ENCODE measurements around the gene ACE.

Gene ACE

DNA sequence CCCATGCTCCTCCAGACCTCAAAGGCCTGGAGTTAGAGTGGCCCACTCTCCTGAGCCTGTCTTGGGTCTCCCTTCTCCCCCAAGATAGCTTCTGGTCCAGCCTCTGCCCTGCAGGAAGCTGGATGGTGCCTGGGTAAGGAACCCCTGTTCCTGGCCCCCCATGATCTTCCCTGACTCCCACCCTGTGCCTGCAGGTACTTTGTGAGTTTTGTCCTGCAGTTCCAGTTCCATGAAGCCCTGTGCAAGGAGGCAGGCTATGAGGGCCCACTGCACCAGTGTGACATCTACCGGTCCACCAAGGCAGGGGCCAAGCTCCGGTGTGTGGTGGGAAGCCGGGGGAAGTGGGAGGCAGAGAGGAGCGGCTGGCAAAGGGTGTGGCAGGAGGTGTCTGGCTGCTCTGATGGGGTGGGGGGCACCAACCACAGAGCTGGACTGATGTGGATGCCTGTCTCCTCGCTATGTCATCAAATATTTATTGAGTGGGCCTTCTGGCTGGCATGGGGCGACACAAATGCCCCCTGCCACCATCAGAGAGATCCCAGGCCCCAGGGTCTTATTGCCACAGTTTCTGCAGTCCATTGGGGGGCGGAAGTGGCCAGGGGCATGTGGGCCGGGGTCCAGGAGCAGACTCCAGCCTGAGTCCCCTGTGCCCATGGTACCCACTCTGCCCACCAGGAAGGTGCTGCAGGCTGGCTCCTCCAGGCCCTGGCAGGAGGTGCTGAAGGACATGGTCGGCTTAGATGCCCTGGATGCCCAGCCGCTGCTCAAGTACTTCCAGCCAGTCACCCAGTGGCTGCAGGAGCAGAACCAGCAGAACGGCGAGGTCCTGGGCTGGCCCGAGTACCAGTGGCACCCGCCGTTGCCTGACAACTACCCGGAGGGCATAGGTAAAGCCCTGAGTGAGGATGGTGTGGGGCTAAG lies 7.1 kb downstream of the ACE start:
- Mint-ChIP-seq H3K9me3 (no peaks in the 10 kb centered on the region), H3K4me3 (no peak overlapping the region), H3K4me1 (ENCODE audit: low read depth) (no peaks in the 10 kb centered on the region), H3K36me3 (ENCODE audit: low read depth) (no peaks in the 10 kb centered on the region), H3K27ac (no peak overlapping the region), H3K27me3 (ENCODE audit: low read depth) (peaks cover 2% of the 10 kb centered on the region)
- no peak for DNase-seq (ENCODE audit: low spot score)

DNA sequence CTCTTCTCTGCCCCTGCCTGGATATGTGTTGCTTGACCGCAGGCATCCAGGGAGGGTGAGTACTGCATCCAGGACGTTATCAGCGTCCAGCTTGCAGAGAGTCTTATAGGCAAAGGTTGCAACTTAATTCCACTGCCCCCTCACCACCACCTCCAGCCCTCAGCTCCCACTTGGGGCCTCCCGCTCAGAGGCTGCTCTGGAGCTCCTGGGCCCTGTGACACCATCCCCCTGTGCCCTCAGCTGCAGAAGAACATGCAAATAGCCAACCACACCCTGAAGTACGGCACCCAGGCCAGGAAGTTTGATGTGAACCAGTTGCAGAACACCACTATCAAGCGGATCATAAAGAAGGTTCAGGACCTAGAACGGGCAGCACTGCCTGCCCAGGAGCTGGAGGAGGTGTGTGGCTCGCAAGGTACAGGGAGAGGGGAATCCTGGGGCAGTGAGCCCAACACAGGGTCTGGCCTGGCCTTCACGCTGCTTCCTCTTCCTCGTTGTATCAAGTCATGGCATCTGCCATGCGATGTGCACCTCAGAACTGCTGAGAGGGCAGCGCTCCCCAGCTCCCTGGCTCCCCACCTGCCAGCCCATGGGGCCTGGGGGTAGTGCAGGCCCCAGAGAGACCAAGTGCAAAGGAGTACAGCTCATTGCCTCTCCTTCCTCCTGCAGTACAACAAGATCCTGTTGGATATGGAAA lies 9.6 kb downstream of the ACE start:
- H3K9me3 Mint-ChIP-seq, result no peaks in the 10 kb centered on the region
- H3K36me3 Mint-ChIP-seq (ENCODE audit: low read depth), result no peaks in the 10 kb centered on the region
- no peak overlapping the region for H3K4me3 Mint-ChIP-seq
- no peaks in the 10 kb centered on the region for H3K4me1 Mint-ChIP-seq (ENCODE audit: low read depth)
- H3K27me3 Mint-ChIP-seq (ENCODE audit: low read depth), result no peaks in the 10 kb centered on the region
- DNase-seq (ENCODE audit: low spot score), result no peak
- no peak overlapping the region for H3K27ac Mint-ChIP-seq

DNA sequence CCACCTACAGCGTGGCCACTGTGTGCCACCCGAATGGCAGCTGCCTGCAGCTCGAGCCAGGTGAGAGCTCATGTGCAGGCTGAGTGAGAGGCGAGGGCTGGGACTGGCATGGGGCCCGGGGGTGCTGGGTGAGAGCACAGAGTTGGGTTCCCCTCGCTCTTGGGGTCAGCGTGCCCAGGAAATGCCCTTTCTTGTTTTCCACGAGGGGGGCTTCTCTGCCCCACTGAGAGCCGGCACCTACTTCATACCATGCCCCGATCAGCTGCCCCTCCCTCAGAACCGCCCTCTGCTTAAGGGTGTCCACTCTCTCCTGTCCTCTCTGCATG lies 10.1 kb downstream of the ACE start:
- Mint-ChIP-seq H3K4me3 (no peak overlapping the region), H3K4me1 (ENCODE audit: low read depth) (no peaks in the 10 kb centered on the region), H3K9me3 (no peaks in the 10 kb centered on the region), H3K27ac (no peak overlapping the region), H3K36me3 (ENCODE audit: low read depth) (no peaks in the 10 kb centered on the region), H3K27me3 (ENCODE audit: low read depth) (no peaks in the 10 kb centered on the region)
- DNase-seq (ENCODE audit: low spot score), result no peak

DNA sequence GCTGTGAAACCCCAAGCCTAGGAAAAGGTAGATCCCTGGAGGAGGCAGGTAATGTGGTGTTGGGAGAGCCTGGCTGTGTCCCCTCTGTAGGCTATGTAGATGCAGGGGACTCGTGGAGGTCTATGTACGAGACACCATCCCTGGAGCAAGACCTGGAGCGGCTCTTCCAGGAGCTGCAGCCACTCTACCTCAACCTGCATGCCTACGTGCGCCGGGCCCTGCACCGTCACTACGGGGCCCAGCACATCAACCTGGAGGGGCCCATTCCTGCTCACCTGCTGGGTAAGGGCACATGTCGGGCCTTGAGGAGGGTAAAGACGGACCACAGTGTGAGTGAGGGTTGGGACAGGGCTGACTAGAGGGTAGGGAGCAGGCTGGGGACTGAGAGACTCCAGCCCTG lies 12.0 kb downstream of the ACE start:
- Mint-ChIP-seq H3K36me3 (ENCODE audit: low read depth) (no peaks in the 10 kb centered on the region), H3K9me3 (no peaks in the 10 kb centered on the region), H3K4me1 (ENCODE audit: low read depth) (no peaks in the 10 kb centered on the region), H3K27ac (no peak overlapping the region), H3K4me3 (no peak overlapping the region), H3K27me3 (ENCODE audit: low read depth) (no peaks in the 10 kb centered on the region)
- DNase-seq (ENCODE audit: low spot score), result no peak

DNA sequence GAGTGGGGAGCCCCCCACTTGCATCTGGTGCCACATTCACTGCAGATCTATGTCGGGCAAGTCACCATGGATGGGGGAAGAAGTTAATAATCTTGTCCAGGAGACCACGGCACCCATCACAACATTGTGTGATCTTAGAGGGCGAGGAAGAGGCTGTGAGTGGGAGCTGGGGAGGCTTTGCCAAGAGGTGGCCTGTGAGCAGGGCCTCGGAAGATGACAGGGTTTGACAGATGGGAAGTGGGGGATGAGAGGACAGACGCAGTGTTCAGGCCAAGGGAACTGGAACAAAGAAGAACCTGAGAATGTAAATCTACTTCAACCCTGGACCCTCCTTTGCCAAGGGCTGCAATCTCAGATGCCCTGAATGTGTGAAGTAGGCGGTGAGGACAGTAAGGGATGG lies 12.4 kb downstream of the ACE start:
- Mint-ChIP-seq H3K27ac (no peak overlapping the region), H3K4me1 (ENCODE audit: low read depth) (no peaks in the 10 kb centered on the region)

DNA sequence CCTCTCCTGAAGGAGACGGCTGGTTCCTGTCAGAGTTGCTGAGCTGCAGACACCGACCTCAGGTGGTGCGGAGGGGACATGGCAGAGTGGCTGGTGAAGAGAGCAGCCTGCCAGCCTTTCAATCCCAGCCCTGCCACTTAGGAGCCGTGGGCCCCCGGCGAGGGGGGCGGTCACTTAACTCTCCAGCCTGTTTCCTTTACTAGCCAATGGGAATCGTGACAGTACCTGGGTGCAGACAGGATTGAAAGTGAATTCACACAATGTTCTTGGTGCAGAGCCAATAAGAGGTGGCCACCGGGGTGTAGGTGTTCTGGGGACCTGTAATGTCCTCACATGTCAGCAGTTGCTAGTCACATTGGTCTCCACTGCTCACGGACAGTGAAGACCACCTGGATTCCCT lies 13.5 kb downstream of the ACE start:
- Mint-ChIP-seq H3K4me3 (no peak overlapping the region), H3K27me3 (ENCODE audit: low read depth) (no peaks in the 10 kb centered on the region), H3K4me1 (ENCODE audit: low read depth) (no peaks in the 10 kb centered on the region), H3K9me3 (no peaks in the 10 kb centered on the region), H3K27ac (no peak overlapping the region), H3K36me3 (ENCODE audit: low read depth) (no peaks in the 10 kb centered on the region)
- no peak for DNase-seq (ENCODE audit: low spot score)

More for the DNA sequence above, 12.4 kb downstream of the ACE start:
- DNase-seq (ENCODE audit: low spot score), result no peak
- Mint-ChIP-seq H3K9me3 (no peaks in the 10 kb centered on the region), H3K4me3 (no peak overlapping the region), H3K27me3 (ENCODE audit: low read depth) (no peaks in the 10 kb centered on the region), H3K36me3 (ENCODE audit: low read depth) (no peaks in the 10 kb centered on the region)

DNA sequence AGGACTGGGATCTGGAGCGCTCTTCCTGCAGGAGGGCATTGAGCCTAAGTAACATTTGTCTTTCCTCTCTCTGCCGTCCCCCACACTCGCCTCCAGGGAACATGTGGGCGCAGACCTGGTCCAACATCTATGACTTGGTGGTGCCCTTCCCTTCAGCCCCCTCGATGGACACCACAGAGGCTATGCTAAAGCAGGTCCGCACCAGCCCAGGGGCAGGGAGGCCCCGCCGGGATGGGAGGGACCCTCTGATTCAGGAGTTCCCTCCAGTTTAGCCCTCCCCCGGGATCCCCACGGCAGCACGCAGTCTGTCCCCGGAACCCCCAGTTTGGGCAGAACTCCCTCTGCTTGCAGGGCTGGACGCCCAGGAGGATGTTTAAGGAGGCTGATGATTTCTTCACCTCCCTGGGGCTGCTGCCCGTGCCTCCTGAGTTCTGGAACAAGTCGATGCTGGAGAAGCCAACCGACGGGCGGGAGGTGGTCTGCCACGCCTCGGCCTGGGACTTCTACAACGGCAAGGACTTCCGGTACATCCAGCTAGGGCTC lies 14.1 kb downstream of the ACE start:
- Mint-ChIP-seq H3K27ac (no peak overlapping the region), H3K4me3 (no peak overlapping the region), H3K27me3 (ENCODE audit: low read depth) (no peaks in the 10 kb centered on the region), H3K36me3 (ENCODE audit: low read depth) (no peaks in the 10 kb centered on the region), H3K9me3 (no peaks in the 10 kb centered on the region), H3K4me1 (ENCODE audit: low read depth) (no peaks in the 10 kb centered on the region)
- DNase-seq (ENCODE audit: low spot score), result no peak

DNA sequence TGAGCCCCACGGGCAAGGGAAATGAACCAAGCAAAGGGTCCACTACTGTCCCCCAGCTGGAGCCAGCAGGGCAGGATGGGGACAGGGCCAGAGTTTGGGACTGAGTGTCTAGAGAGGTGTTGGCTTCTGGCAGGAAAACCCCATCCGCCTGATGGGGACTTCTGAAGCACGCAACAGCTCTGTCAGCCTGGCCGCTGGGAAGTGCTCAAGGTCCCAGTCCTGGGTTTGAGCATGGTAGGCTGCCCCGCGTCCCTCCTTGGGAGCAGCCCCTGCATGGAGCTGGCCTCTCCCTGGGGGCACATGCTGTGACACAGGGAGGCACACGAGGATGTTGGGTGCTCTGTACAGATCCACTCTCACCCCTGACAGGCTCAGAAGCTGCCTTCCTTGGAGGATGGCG lies 14.6 kb downstream of the ACE start:
- H3K36me3 Mint-ChIP-seq (ENCODE audit: low read depth), result no peaks in the 10 kb centered on the region
- no peak for DNase-seq (ENCODE audit: low spot score)
- no peaks in the 10 kb centered on the region for H3K4me1 Mint-ChIP-seq (ENCODE audit: low read depth)
- no peak overlapping the region for H3K27ac Mint-ChIP-seq
- H3K9me3 Mint-ChIP-seq, result no peaks in the 10 kb centered on the region
- no peaks in the 10 kb centered on the region for H3K27me3 Mint-ChIP-seq (ENCODE audit: low read depth)
- no peak overlapping the region for H3K4me3 Mint-ChIP-seq

DNA sequence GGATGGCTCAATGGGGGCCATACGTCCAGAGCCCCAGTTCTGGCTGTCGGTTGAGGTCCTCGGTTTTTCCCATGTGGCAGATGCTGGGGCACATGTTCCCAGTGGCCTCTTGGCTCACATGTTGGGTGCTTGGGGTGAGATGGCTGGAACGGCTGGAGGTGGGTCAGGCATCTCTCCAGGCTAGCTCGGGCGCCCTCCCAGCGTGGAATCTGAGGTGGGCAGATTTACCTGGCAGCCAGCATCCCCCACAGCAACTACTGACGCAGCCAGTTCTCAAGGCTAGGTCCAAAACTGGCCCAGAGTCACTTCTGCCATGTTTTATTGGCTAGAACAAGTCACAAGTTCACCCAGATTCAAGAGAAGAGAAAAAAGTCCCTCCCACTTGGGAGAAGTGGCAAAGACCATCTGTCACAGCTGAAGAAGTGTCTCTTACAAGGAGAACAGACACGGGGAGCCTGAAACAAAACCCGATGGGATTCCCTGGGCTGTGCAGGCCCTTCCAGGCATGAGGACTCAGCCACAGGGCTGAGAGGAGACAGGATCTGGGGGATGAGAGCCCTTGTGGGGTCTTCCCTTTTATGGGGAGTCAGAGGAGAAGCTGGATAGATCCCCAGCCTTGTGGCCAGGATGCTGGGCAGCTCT lies 15.2 kb downstream of the ACE start:
- no peak overlapping the region for H3K4me3 Mint-ChIP-seq
- no peaks in the 10 kb centered on the region for H3K36me3 Mint-ChIP-seq (ENCODE audit: low read depth)
- no peak overlapping the region for H3K27ac Mint-ChIP-seq
- no peaks in the 10 kb centered on the region for H3K9me3 Mint-ChIP-seq
- DNase-seq (ENCODE audit: low spot score), result no peak
- no peaks in the 10 kb centered on the region for H3K4me1 Mint-ChIP-seq (ENCODE audit: low read depth)
- H3K27me3 Mint-ChIP-seq (ENCODE audit: low read depth), result no peaks in the 10 kb centered on the region

DNA sequence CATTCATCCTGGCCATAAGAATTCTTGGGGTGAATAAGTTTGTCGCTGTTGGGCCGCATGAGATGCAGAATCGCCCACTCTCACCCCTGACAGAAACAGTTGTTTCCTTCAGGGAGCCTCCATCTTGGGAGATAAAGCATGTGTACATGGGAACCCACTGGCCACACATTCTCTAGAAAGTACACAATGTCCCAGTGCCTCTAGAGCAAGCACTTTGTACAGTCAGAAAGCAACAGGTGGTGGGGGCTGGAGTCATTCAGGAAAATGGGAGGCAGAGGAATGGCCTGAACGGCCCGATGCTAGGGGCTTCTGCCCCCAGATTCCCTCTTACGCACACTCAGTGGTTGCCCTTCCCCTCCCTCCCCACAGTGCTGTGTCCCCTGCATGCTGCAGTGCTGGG lies 16.1 kb downstream of the ACE start:
- H3K27ac Mint-ChIP-seq, result no peak overlapping the region
- H3K36me3 Mint-ChIP-seq (ENCODE audit: low read depth), result no peaks in the 10 kb centered on the region
- H3K4me3 Mint-ChIP-seq, result no peak overlapping the region
- no peaks in the 10 kb centered on the region for H3K9me3 Mint-ChIP-seq
- H3K4me1 Mint-ChIP-seq (ENCODE audit: low read depth), result no peaks in the 10 kb centered on the region
- no peak for DNase-seq (ENCODE audit: low spot score)
- H3K27me3 Mint-ChIP-seq (ENCODE audit: low read depth), result no peaks in the 10 kb centered on the region

DNA sequence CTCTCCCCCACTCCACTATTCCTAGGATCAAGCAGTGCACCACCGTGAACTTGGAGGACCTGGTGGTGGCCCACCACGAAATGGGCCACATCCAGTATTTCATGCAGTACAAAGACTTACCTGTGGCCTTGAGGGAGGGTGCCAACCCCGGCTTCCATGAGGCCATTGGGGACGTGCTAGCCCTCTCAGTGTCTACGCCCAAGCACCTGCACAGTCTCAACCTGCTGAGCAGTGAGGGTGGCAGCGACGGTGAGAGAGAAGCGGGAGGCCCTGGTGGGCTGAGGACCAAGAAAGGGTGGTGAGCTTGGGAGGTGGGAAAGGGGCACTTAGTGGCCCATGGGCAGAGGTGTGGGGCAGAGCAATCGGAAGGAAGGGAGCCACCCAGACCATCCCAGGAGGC lies 16.6 kb downstream of the ACE start:
- DNase-seq (ENCODE audit: low spot score), result no peak
- no peaks in the 10 kb centered on the region for H3K9me3 Mint-ChIP-seq
- no peak overlapping the region for H3K4me3 Mint-ChIP-seq
- no peaks in the 10 kb centered on the region for H3K4me1 Mint-ChIP-seq (ENCODE audit: low read depth)
- H3K27ac Mint-ChIP-seq, result no peak overlapping the region
- H3K27me3 Mint-ChIP-seq (ENCODE audit: low read depth), result no peaks in the 10 kb centered on the region
- H3K36me3 Mint-ChIP-seq (ENCODE audit: low read depth), result no peaks in the 10 kb centered on the region

DNA sequence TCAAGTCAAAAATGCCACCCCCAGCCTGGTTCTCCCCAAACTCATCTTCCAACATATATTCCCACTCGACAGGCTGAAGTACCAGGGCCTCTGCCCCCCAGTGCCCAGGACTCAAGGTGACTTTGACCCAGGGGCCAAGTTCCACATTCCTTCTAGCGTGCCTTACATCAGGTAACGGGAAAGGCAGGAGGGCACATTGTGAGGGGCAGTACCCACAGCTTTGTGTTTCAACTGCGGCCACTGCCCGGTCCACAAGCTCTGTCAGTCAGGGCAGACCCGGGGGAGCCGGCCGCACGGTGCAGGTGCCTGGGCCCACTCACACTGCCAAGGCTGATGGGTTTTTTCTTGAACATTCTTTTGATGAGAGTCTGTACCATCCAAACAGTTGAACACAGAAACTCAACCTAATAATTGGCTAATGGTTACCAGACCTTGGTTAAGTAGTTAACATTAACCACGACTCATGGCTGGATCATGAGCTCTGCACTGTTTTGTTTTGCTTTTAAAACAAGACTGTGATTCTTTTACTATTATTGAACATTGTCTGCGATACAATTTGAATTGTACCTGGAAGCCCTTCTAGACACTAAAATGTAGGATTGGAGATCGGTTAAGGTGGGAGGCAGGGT lies 17.6 kb downstream of the ACE start:
- no peaks in the 10 kb centered on the region for H3K4me1 Mint-ChIP-seq (ENCODE audit: low read depth)
- no peaks in the 10 kb centered on the region for H3K27me3 Mint-ChIP-seq (ENCODE audit: low read depth)
- H3K36me3 Mint-ChIP-seq (ENCODE audit: low read depth), result no peaks in the 10 kb centered on the region
- no peak overlapping the region for H3K27ac Mint-ChIP-seq
- no peaks in the 10 kb centered on the region for H3K9me3 Mint-ChIP-seq
- DNase-seq (ENCODE audit: low spot score), result no peak
- H3K4me3 Mint-ChIP-seq, result no peak overlapping the region

DNA sequence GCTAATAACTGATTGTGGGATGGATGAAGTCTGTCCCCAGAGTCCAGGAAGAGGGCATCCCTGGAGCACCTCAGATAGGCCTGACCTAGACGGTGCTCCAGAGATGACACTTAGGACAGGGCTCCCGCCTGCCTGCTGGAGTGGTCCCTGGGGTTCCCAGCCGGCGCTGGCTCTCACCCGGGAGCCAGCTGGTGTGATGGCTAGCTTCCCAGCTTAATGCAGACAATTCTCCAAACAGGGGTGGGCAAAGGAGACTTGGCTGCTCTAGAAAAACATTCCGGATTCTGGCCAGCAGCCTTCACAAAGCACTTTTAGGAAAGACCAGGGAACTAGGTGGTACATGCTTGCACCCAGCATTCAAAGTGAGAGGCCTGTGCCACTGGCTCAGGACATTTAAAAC lies 18.6 kb downstream of the ACE start:
- no peak overlapping the region for H3K4me3 Mint-ChIP-seq
- H3K36me3 Mint-ChIP-seq (ENCODE audit: low read depth), result no peaks in the 10 kb centered on the region
- H3K27me3 Mint-ChIP-seq (ENCODE audit: low read depth), result no peaks in the 10 kb centered on the region
- no peaks in the 10 kb centered on the region for H3K9me3 Mint-ChIP-seq
- no peak for DNase-seq (ENCODE audit: low spot score)
- no peak overlapping the region for H3K27ac Mint-ChIP-seq
- H3K4me1 Mint-ChIP-seq (ENCODE audit: low read depth), result no peaks in the 10 kb centered on the region

DNA sequence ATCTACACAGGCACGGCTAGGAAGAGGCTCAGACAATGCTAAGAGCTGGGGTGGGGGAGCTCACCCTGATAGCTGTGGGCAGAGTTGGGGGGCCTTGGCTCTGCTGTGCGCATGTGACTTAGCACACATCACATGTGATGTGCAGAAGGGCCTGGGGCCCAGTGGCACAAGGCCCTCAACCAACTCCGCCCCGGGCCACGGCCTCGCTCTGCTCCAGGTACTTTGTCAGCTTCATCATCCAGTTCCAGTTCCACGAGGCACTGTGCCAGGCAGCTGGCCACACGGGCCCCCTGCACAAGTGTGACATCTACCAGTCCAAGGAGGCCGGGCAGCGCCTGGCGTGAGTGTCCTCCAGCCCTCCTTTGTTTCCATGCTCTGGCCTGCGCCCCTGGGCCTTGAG lies 19.3 kb downstream of the ACE start:
- Mint-ChIP-seq H3K27me3 (ENCODE audit: low read depth) (no peaks in the 10 kb centered on the region), H3K36me3 (ENCODE audit: low read depth) (no peaks in the 10 kb centered on the region), H3K9me3 (no peaks in the 10 kb centered on the region), H3K27ac (no peak overlapping the region), H3K4me1 (ENCODE audit: low read depth) (no peaks in the 10 kb centered on the region), H3K4me3 (no peak overlapping the region)
- DNase-seq (ENCODE audit: low spot score), result no peak
